ENCODE results near the gene PLK1. TPM values are rescaled to one million over a fixed set of nuclear protein-coding genes. Genes with fewer than 3 reads are reported as not detected.
A peak's percentile ranks its signal among the peaks of the same experiment; 100 is the strongest.

PLK1 gene
- total RNA-seq, 2 experiments from 2014 or later = 69.5 to 156 TPM

DNA sequence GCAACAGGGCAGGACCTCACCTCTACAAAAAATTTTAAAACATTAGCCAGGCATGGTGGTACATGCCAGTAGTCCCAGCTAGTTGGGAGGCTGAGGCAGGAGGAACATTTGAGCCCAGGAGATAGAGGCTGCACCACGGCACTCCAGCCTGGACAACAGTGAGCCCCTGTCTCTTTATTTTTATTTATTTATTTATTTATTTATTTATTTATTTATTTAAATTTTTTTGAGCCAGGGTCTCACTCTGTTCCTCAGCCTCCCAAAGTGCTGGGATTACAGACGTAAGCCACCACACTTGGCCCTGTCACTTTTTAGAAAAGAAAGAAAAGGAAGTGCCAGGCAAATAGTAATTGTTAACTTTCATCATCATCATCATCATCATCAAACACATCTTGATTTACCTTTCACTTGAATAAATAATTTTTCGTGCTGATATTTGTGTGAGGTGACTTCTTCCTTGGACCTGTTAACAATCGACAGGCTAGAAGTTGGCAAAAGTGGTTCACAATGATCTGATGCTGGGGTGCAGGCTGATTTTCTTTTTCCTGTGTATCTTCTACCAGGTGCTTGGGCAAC lies 44.1 kb upstream of the PLK1 start:
- no peak overlapping the region for H3K27ac ChIP-seq (ENCODE audit: low read depth, low read length, poor library complexity, severe bottlenecking)
- peaks cover under 1% of the 10 kb centered on the region for H3K4me1 ChIP-seq (ENCODE audit: insufficient read depth, low read length, poor library complexity, severe bottlenecking)
- H3K4me2 ChIP-seq (ENCODE audit: low read length) = no peak overlapping the region
- H3K9me2 ChIP-seq (ENCODE audit: insufficient read depth, low read length) = no peaks in the 10 kb centered on the region
- no peaks in the 10 kb centered on the region for H3K9me3 ChIP-seq (ENCODE audit: low read length)
- no TSS peak for BruUV-seq (replicated peaks)
- no peaks in the 10 kb centered on the region for H4K20me1 ChIP-seq (ENCODE audit: insufficient read depth, low read length)
- TF ChIP-seq EZH2phosphoT487 (IDR thresholded peaks at IDR 0.05; ENCODE audit: borderline replicate concordance, low read depth, low read length) = no peak
- TF ChIP-seq, protein P1, sequence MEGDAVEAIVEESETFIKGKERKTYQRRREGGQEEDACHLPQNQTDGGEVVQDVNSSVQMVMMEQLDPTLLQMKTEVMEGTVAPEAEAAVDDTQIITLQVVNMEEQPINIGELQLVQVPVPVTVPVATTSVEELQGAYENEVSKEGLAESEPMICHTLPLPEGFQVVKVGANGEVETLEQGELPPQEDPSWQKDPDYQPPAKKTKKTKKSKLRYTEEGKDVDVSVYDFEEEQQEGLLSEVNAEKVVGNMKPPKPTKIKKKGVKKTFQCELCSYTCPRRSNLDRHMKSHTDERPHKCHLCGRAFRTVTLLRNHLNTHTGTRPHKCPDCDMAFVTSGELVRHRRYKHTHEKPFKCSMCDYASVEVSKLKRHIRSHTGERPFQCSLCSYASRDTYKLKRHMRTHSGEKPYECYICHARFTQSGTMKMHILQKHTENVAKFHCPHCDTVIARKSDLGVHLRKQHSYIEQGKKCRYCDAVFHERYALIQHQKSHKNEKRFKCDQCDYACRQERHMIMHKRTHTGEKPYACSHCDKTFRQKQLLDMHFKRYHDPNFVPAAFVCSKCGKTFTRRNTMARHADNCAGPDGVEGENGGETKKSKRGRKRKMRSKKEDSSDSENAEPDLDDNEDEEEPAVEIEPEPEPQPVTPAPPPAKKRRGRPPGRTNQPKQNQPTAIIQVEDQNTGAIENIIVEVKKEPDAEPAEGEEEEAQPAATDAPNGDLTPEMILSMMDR (conservative IDR thresholded peaks at IDR 0.05; ENCODE audit: low read length) = no peak
- CTCF ChIA-PET (ENCODE audit: unreplicated experiment) = no interaction called here
- peaks cover 20% of the 10 kb centered on the region; the same call in 1 of the 2 replicates for H3K79me2 ChIP-seq (ENCODE audit: insufficient read depth, low read depth, low read length)
- no peak overlapping the region for H2AFZ ChIP-seq (ENCODE audit: low read length)
- peaks cover 80% of the 10 kb centered on the region for H3K36me3 ChIP-seq (ENCODE audit: insufficient read depth, low read length)
- DNase-seq (ENCODE audit: low spot score) = no peak
- intact Hi-C loops (cut with micrococcal nuclease; ENCODE audit: unreplicated experiment) = no loop called here
- no peak overlapping the region for H3K4me3 ChIP-seq (ENCODE audit: low read depth, low read length, poor library complexity, severe bottlenecking)
- POLR2A ChIA-PET = no interaction called here

DNA sequence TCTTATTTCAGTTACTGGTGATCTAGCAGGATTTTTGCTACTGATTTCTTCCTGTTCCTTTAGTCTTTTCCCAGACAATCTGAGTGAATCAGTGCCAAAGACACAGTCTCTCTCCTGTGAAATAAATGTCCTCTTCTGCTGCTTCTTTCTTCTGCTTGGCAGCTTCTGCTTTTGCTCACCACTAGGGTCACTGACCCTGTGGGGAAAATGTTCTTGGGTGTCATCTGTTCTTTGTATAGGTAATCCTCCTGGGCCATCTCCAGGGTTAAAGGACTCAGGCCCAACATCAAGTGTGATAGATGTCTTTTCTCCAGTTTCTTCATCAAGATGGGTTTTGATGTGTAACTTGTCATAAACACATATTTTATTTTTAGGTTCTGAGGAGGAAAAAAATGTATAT lies 42.7 kb upstream of the PLK1 start:
- Histone ChIP-seq H3K27ac (ENCODE audit: low read depth, low read length, poor library complexity, severe bottlenecking) (no peak overlapping the region), H3K9me3 (ENCODE audit: low read length) (no peaks in the 10 kb centered on the region), H2AFZ (ENCODE audit: low read length) (no peak overlapping the region), H3K4me3 (ENCODE audit: low read depth, low read length, poor library complexity, severe bottlenecking) (no peak overlapping the region), H3K36me3 (ENCODE audit: insufficient read depth, low read length) (peaks cover 68% of the 10 kb centered on the region), H3K9me2 (ENCODE audit: insufficient read depth, low read length) (no peaks in the 10 kb centered on the region), H3K4me1 (ENCODE audit: insufficient read depth, low read length, poor library complexity, severe bottlenecking) (peaks cover 6% of the 10 kb centered on the region), H4K20me1 (ENCODE audit: insufficient read depth, low read length) (no peaks in the 10 kb centered on the region), H3K4me2 (ENCODE audit: low read length) (no peak overlapping the region), H3K79me2 (ENCODE audit: insufficient read depth, low read depth, low read length) (peaks cover 34% of the 10 kb centered on the region)
- intact Hi-C loops (cut with micrococcal nuclease; ENCODE audit: unreplicated experiment) = no loop called here
- no TSS peak for BruUV-seq (replicated peaks)
- ChIA-PET CTCF (ENCODE audit: unreplicated experiment) (no interaction called here), POLR2A (no interaction called here)
- DNase-seq (ENCODE audit: low spot score) = no peak
- no peak for TF ChIP-seq EZH2phosphoT487 (IDR thresholded peaks at IDR 0.05; ENCODE audit: borderline replicate concordance, low read depth, low read length)
- TF ChIP-seq, protein P1 (conservative IDR thresholded peaks at IDR 0.05; ENCODE audit: low read length) = peak; percentile 30; the same call in 1 of the 2 replicates

DNA sequence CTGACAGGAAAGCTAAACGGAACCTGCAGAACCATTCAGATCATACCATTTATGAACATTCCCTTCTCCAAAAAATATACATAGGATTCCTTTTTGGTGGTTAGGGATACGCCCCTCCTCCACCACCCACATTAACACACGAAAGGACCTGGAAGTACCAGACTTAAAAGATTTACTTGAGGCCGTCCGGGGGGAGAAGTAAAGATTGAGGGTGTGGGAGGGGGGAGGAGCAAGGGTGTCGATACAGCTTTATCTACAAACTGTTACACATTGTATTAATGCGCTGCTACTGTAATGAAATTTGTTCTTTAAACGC lies 38.1 kb upstream of the PLK1 start:
- Histone ChIP-seq H2AFZ (ENCODE audit: low read length) (peak overlapping the region; percentile 89), H4K20me1 (ENCODE audit: insufficient read depth, low read length) (peaks cover 5% of the 10 kb centered on the region; the same call in 1 of the 2 replicates), H3K4me2 (ENCODE audit: low read length) (peak overlapping the region; percentile 87), H3K79me2 (ENCODE audit: insufficient read depth, low read depth, low read length) (peaks cover 46% of the 10 kb centered on the region), H3K9me3 (ENCODE audit: low read length) (no peaks in the 10 kb centered on the region), H3K4me1 (ENCODE audit: insufficient read depth, low read length, poor library complexity, severe bottlenecking) (peaks cover 17% of the 10 kb centered on the region), H3K27ac (ENCODE audit: low read depth, low read length, poor library complexity, severe bottlenecking) (peak overlapping the region; percentile 62), H3K4me3 (ENCODE audit: low read depth, low read length, poor library complexity, severe bottlenecking) (peak overlapping the region; percentile 91), H3K9me2 (ENCODE audit: insufficient read depth, low read length) (no peaks in the 10 kb centered on the region), H3K36me3 (ENCODE audit: insufficient read depth, low read length) (peaks cover 48% of the 10 kb centered on the region)
- TF ChIP-seq, protein P1 (conservative IDR thresholded peaks at IDR 0.05; ENCODE audit: low read length) = no peak
- CTCF ChIA-PET (ENCODE audit: unreplicated experiment) = no interaction called here
- POLR2A ChIA-PET = interaction anchor here (0.6 kb wide), 1 partner anchor 100 kb away, joined by 3 read pairs; no protein-coding TSS in a partner anchor
- intact Hi-C loops (cut with micrococcal nuclease; ENCODE audit: unreplicated experiment) = loop anchor here (2.0 kb wide), 1 partner anchor 38 kb away; the partner anchor contains the start of gene PLK1
- BruUV-seq (replicated peaks) = no TSS peak
- no peak for DNase-seq (ENCODE audit: low spot score)

Data from OCI-LY7 (cell line).